ENCODE data around the gene AQP1. TPM values are rescaled to one million over a fixed set of nuclear protein-coding genes. Genes with fewer than 3 reads are reported as not detected.

Gene AQP1
- total RNA-seq, 1 donor: 2.8 TPM

- no peak for TF ChIP-seq CTCF (IDR thresholded peaks at IDR 0.05; ENCODE audit: insufficient read depth, low read length)
- no peak for DNase-seq (ENCODE audit: low read depth)
- no peak overlapping the region for H3K4me3 ChIP-seq (ENCODE audit: low read depth, low read length)
Observed at GRCh38 chr7:30931929-30932540, 20.4 kb downstream of the AQP1 start.

- no peak for TF ChIP-seq CTCF (IDR thresholded peaks at IDR 0.05; ENCODE audit: insufficient read depth, low read length)
- DNase-seq (ENCODE audit: low read depth): no peak
- no peak overlapping the region for H3K4me3 ChIP-seq (ENCODE audit: low read depth, low read length)
Observed at GRCh38 chr7:30932562-30932961, 20.9 kb downstream of the AQP1 start.

GRCh38 chr7:30933124-30933974, 21.7 kb downstream of the AQP1 start:
- TF ChIP-seq CTCF (IDR thresholded peaks at IDR 0.05; ENCODE audit: insufficient read depth, low read length): no peak
- DNase-seq (ENCODE audit: low read depth): no peak
- no peak overlapping the region for H3K4me3 ChIP-seq (ENCODE audit: low read depth, low read length)

GRCh38 chr7:30934225-30934624, 22.6 kb downstream of the AQP1 start:
- DNase-seq (ENCODE audit: low read depth): no peak
- no peak for TF ChIP-seq CTCF (IDR thresholded peaks at IDR 0.05; ENCODE audit: insufficient read depth, low read length)
- H3K4me3 ChIP-seq (ENCODE audit: low read depth, low read length): no peak overlapping the region

- DNase-seq (ENCODE audit: low read depth): no peak
- TF ChIP-seq CTCF (IDR thresholded peaks at IDR 0.05; ENCODE audit: insufficient read depth, low read length): no peak
- no peak overlapping the region for H3K4me3 ChIP-seq (ENCODE audit: low read depth, low read length)
Observed at GRCh38 chr7:30934732-30935568, 23.3 kb downstream of the AQP1 start.

GRCh38 chr7:30935569-30935877, 23.9 kb downstream of the AQP1 start:
- no peak for DNase-seq (ENCODE audit: low read depth)
- TF ChIP-seq CTCF (IDR thresholded peaks at IDR 0.05; ENCODE audit: insufficient read depth, low read length): no peak
- no peak overlapping the region for H3K4me3 ChIP-seq (ENCODE audit: low read depth, low read length)

Measured in fibroblast of the aortic adventitia (primary cell).